Stomach (tissue), 9 donors: ENCODE data around the gene CCDC137. TPM values are rescaled to one million over a fixed set of nuclear protein-coding genes. Genes with fewer than 3 reads are reported as not detected.

Experiments used
- DNase-seq, 2 donors: peaks; one replicate each; pipeline versions ENCODE4 v3.0.0 to v3.0.0-alpha.2; 2013 to 2019
- H3K27ac ChIP-seq, 5 donors: fragments of 200-600 bp in 4 of 5; sonication (generic) in 4 of 5; one replicate each; pipeline ENCODE4 v1.5.1; 2013 to 2019; ENCODE audit warnings: mild to moderate bottlenecking in 1 of 5, moderate library complexity in 1 of 5
- H3K27me3 ChIP-seq, 3 donors: fragments of 200-600 bp; sonication (generic); one replicate each; pipeline ENCODE4 v1.5.1; 2017 to 2019; ENCODE audit warnings: mixed run types in 1 of 3
- H3K36me3 ChIP-seq, 4 donors: fragments of 200-600 bp; sonication (generic); 1 replicate in 3 of 4; 2 replicates in 1 of 4; pipeline ENCODE4 v1.5.1; 2016 to 2019
- H3K4me1 ChIP-seq, 4 donors: fragments of 200-600 bp; sonication (generic); one replicate each; pipeline ENCODE4 v1.5.1; 2016 to 2019
- H3K4me3 ChIP-seq, 4 donors: fragments of 200-600 bp; sonication (generic) in 3 of 4; one replicate each; pipeline ENCODE4 v1.5.1; 2016 to 2019; ENCODE audit warnings: mild to moderate bottlenecking in 1 of 4
- H3K9me3 ChIP-seq, 4 donors: fragments of 200-600 bp; sonication (generic); one replicate each; pipeline ENCODE4 v1.5.1; 2016 to 2019
- CTCF ChIP-seq, 7 experiments: fragments of 450-650 bp in 4 of 7; fragments of 200-600 bp in 3 of 7; sonication (generic) in 3 of 7; IDR thresholded peaks; one replicate each; pipeline ENCODE4 v1.5.1; 2016 to 2019; ENCODE audit warnings: antibody characterized with exemption in 7 of 7, control low read depth in 2 of 7, mild to moderate bottlenecking in 1 of 7
- EP300 ChIP-seq: sonication (generic); formaldehyde crosslinking; IDR thresholded peaks from one replicate; pipeline ENCODE4 v1.6.1; 2017; ENCODE audit warnings: antibody characterized with exemption
- POLR2A ChIP-seq, 4 donors: fragments of 450-650 bp; IDR thresholded peaks; one replicate each; pipeline ENCODE4 v1.6.1; 2016; ENCODE audit warnings: antibody characterized with exemption in 4 of 4, control low read depth in 2 of 4, mild to moderate bottlenecking in 1 of 4, moderate library complexity in 1 of 4
- POLR2AphosphoS5 ChIP-seq, 3 donors: sonication (generic); formaldehyde crosslinking; IDR thresholded peaks; one replicate each; pipeline ENCODE4 v1.6.1; 2016; ENCODE audit warnings: antibody characterized with exemption in 3 of 3
- WGBS, 5 donors: extraction: QIAGEN DNeasy Blood & Tissue Kit in 3 of 5; methylation state at CpG; one replicate each; pipeline versions ENCODE4 v1.1.5 to v1.1.7; 2013 to 2018; 5-methylcytosine and 5-hydroxymethylcytosine counted together
- intact Hi-C: fragments of 100-400 bp; cut with DNase I; formaldehyde crosslinking; loops from one replicate; pipeline ENCODE4 v1.15.1; 2023; ENCODE audit warnings: low total_unique reads
- polyA plus RNA-seq, 3 donors: library from polyadenylated mRNA; stranded (reverse); fragments of 200-250 nt; gene quantifications; one replicate each; pipeline ENCODE4 v1.2.3, GENCODE V29; 2013
- total RNA-seq, 5 donors: library from RNA; depleted of rRNA; stranded (reverse); fragments of >200 nt; gene quantifications; one replicate each; pipeline versions ENCODE4 v1.1.0 to v1.2.3, GENCODE V29; 2014 to 2016
- donor health status: healthy with polysubstance abuse.
- donor health status: Bipolar disorder and iron deficiency.
- donor health status: healthy.

The CCDC137 gene
- total and polyA plus RNA-seq, 8 donors, result 0.58 to 279 (median 19.6) TPM

GRCh38 chr17:81713556-81714411 is 47.2 kb downstream of the CCDC137 start:
- Histone ChIP-seq H3K4me1 (peaks cover 40 to 54% (median 48%) of the 10 kb centered on the region in 4 donors), H3K27ac (peak overlapping the region; percentile 77 to 90 (median 85)), H3K4me3 (peak overlapping the region; percentile 61 to 94 (median 86)), H3K9me3 (no peaks in the 10 kb centered on the region), H3K27me3 (no peaks in the 10 kb centered on the region), H3K36me3 (peaks cover 4 to 34% (median 30%) of the 10 kb centered on the region in 4 donors)
- intact Hi-C loops, result no loop called here
- TF ChIP-seq POLR2AphosphoS5 (IDR thresholded peaks at IDR 0.05) (peak in 1 of 3 donors; percentile 32), EP300 (no peak)
- WGBS, 5 donors, result 15 to 66% (median 29%) methylated on average over 14 to 36 of the region's 36 CpGs
- DNase-seq, result peak; percentile 67 to 74

GRCh38 chr17:81714412-81715106 is 48.0 kb downstream of the CCDC137 start:
- H3K9me3 ChIP-seq, result no peaks in the 10 kb centered on the region
- 88 to 93% (median 89%) methylated on average over 26 to 39 of the region's 39 CpGs for WGBS, 5 donors
- H3K27me3 ChIP-seq, result no peaks in the 10 kb centered on the region
- intact Hi-C loops, result no loop called here
- H3K4me3 ChIP-seq, result peak overlapping the region in 3 of 4 donors; percentile 61 to 94 (median 91)
- H3K27ac ChIP-seq, result peak overlapping the region; percentile 77 to 90 (median 85)
- H3K4me1 ChIP-seq, result peaks cover 40 to 54% (median 48%) of the 10 kb centered on the region in 4 donors
- TF ChIP-seq POLR2AphosphoS5 (IDR thresholded peaks at IDR 0.05) (no peak), POLR2A (IDR thresholded peaks at IDR 0.05) (no peak), CTCF (IDR thresholded peaks at IDR 0.05) (no peak), EP300 (no peak)
- DNase-seq, result no peak
- H3K36me3 ChIP-seq, result peaks cover 4 to 42% (median 38%) of the 10 kb centered on the region in 4 donors

- DNase-seq, result no peak
- 89 to 92% (median 90%) methylated on average over 25 to 32 of the region's 32 CpGs for WGBS, 5 donors
- peaks cover 4 to 49% (median 45%) of the 10 kb centered on the region in 4 donors for H3K36me3 ChIP-seq
Observed at GRCh38 chr17:81715107-81715871, 48.8 kb downstream of the CCDC137 start.

More at GRCh38 chr17:81715107-81715871, 48.8 kb downstream of the CCDC137 start:
- H3K4me3 ChIP-seq, result no peak overlapping the region
- no peak for TF ChIP-seq POLR2AphosphoS5 (IDR thresholded peaks at IDR 0.05)
- TF ChIP-seq POLR2A (IDR thresholded peaks at IDR 0.05), result no peak
- TF ChIP-seq CTCF (IDR thresholded peaks at IDR 0.05), result no peak
- no peak for TF ChIP-seq EP300
- no peak overlapping the region for H3K27ac ChIP-seq
- H3K9me3 ChIP-seq, result no peaks in the 10 kb centered on the region
- H3K27me3 ChIP-seq, result no peaks in the 10 kb centered on the region
- intact Hi-C loops, result no loop called here
- peaks cover 35 to 46% (median 43%) of the 10 kb centered on the region in 4 donors for H3K4me1 ChIP-seq
